Measurements from ENCODE around the gene GPC6. TPM values are rescaled to one million over a fixed set of nuclear protein-coding genes. Genes with fewer than 3 reads are reported as not detected.

The GPC6 gene
- total and polyA plus RNA-seq, 9 of the 15 experiments (the other 6 are each of a cell fraction or from before 2014, with no cell fraction given) = under 0.01 to 0.20 (median 0.01) TPM; not detected in 4

- no peak for ATAC-seq
- no peaks in the 10 kb centered on the region for H3K79me2 ChIP-seq (ENCODE audit: control insufficient read depth, insufficient read depth, low read length)
- in situ Hi-C loops (cut with MboI) (no loop called here), intact Hi-C loops (cut with micrococcal nuclease) (loop anchor here (5.0 kb wide), 1 partner anchor 257 kb away; no protein-coding TSS in a partner anchor)
- no TSS peak for BruUV-seq (replicated peaks)
- H2AFZ ChIP-seq (ENCODE audit: low read depth, low read length) = no peak overlapping the region
- H3K4me2 ChIP-seq (ENCODE audit: insufficient read depth, low read length) = no peak overlapping the region
- H3K4me1 ChIP-seq (replicated peaks in 1 of 2; ENCODE audit: control insufficient read depth in 2 of 2, insufficient read depth in 2 of 2, low read length in 2 of 2) = no peaks in the 10 kb centered on the region
- no peaks in the 10 kb centered on the region for H4K20me1 ChIP-seq (replicated peaks; ENCODE audit: control insufficient read depth, insufficient read depth, low read length)
- H3K9ac ChIP-seq (ENCODE audit: insufficient read depth in 1 of 2, low read depth in 2 of 2, low read length in 2 of 2) = no peak overlapping the region
- no peaks in the 10 kb centered on the region for H3K9me1 ChIP-seq (ENCODE audit: control insufficient read depth, insufficient read depth, low read length)
- no peak for FAIRE-seq
- no peaks in the 10 kb centered on the region for H3K36me3 ChIP-seq (ENCODE audit: control insufficient read depth, insufficient read depth, low read length)
- CTCF ChIA-PET (ENCODE audit: low intra/inter-chr PET ratio) = no interaction called here
- no peak for DNase-seq (ENCODE audit: extremely low read depth in 1 of 4, low spot score in 3 of 4)
- H3K4me3 ChIP-seq = no peak overlapping the region
- no peak overlapping the region for H3K27ac ChIP-seq (ENCODE audit: extremely low read depth, low read depth, low read length)
- POLR2A ChIA-PET = no interaction called here
- no peaks in the 10 kb centered on the region for H3K9me3 ChIP-seq (replicated peaks; ENCODE audit: control insufficient read depth, insufficient read depth, low read depth, low read length)
- H3K27me3 ChIP-seq (ENCODE audit: control insufficient read depth in 2 of 2, insufficient read depth in 2 of 2, low read length in 2 of 2) = no peaks in the 10 kb centered on the region
- TF ChIP-seq KAT8 (IDR thresholded peaks at IDR 0.05; ENCODE audit: low read depth) = no peak
- TF ChIP-seq HOMEZ (CRISPR knock-in tag; IDR thresholded peaks at IDR 0.05) = no peak
- TF ChIP-seq ZNF830 (CRISPR knock-in tag; IDR thresholded peaks at IDR 0.05) = no peak
- no peak for TF ChIP-seq ZNF143 (CRISPR knock-in tag; IDR thresholded peaks at IDR 0.05)
- TF ChIP-seq NBN (IDR thresholded peaks at IDR 0.05; ENCODE audit: low read depth) = no peak
- no peak for TF ChIP-seq TFAP4 (CRISPR knock-in tag; IDR thresholded peaks at IDR 0.05; ENCODE audit: borderline replicate concordance)
- no peak for TF ChIP-seq REST (IDR thresholded peaks at IDR 0.05; ENCODE audit: borderline replicate concordance)
- TF ChIP-seq REST (CRISPR knock-in tag; IDR thresholded peaks at IDR 0.05; ENCODE audit: low read depth) = no peak
- TF ChIP-seq E2F4 (CRISPR knock-in tag; IDR thresholded peaks at IDR 0.05; ENCODE audit: low read depth) = no peak
- no peak for TF ChIP-seq ASH1L (IDR thresholded peaks at IDR 0.05; ENCODE audit: borderline replicate concordance, low read depth, partially characterized antibody)
- TF ChIP-seq ZNF785 (CRISPR knock-in tag; IDR thresholded peaks at IDR 0.05) = no peak
Observed at GRCh38 chr13:94359875-94360274, 1133.3 kb downstream of the GPC6 start.
